Measurements from ENCODE around the gene ALK.

Gene ALK

GRCh38 chr2:29589440-29590103 lies 331.8 kb downstream of the ALK start:
- TF ChIP-seq CTCF (conservative IDR thresholded peaks at IDR 0.05) (no peak), ZFX (IDR thresholded peaks at IDR 0.05) (no peak)
- no peak overlapping the region for H3K27ac ChIP-seq

GRCh38 chr2:29587402-29588190 lies 333.8 kb downstream of the ALK start:
- TF ChIP-seq ZFX (IDR thresholded peaks at IDR 0.05) (no peak), CTCF (conservative IDR thresholded peaks at IDR 0.05) (no peak)
- no peak overlapping the region for H3K27ac ChIP-seq

- no peak for TF ChIP-seq CTCF (conservative IDR thresholded peaks at IDR 0.05)
- no peak for TF ChIP-seq ZFX (IDR thresholded peaks at IDR 0.05)
- no peak overlapping the region for H3K27ac ChIP-seq
Measured at GRCh38 chr2:29586919-29587318, 334.5 kb downstream of the ALK start.

GRCh38 chr2:29583548-29584156 lies 337.7 kb downstream of the ALK start:
- no peak for TF ChIP-seq ZFX (IDR thresholded peaks at IDR 0.05)
- TF ChIP-seq CTCF (conservative IDR thresholded peaks at IDR 0.05) = no peak
- H3K27ac ChIP-seq = no peak overlapping the region

- TF ChIP-seq ZFX (IDR thresholded peaks at IDR 0.05) (no peak), CTCF (conservative IDR thresholded peaks at IDR 0.05) (no peak)
- H3K27ac ChIP-seq = no peak overlapping the region
Measured at GRCh38 chr2:29583104-29583503, 338.3 kb downstream of the ALK start.

- H3K27ac ChIP-seq = no peak overlapping the region
Measured at GRCh38 chr2:29582062-29582461, 339.3 kb downstream of the ALK start.

More at GRCh38 chr2:29582062-29582461, 339.3 kb downstream of the ALK start:
- TF ChIP-seq ZFX (IDR thresholded peaks at IDR 0.05) (no peak), CTCF (conservative IDR thresholded peaks at IDR 0.05) (no peak)
